ENCODE results near the gene FAAH.

DNA sequence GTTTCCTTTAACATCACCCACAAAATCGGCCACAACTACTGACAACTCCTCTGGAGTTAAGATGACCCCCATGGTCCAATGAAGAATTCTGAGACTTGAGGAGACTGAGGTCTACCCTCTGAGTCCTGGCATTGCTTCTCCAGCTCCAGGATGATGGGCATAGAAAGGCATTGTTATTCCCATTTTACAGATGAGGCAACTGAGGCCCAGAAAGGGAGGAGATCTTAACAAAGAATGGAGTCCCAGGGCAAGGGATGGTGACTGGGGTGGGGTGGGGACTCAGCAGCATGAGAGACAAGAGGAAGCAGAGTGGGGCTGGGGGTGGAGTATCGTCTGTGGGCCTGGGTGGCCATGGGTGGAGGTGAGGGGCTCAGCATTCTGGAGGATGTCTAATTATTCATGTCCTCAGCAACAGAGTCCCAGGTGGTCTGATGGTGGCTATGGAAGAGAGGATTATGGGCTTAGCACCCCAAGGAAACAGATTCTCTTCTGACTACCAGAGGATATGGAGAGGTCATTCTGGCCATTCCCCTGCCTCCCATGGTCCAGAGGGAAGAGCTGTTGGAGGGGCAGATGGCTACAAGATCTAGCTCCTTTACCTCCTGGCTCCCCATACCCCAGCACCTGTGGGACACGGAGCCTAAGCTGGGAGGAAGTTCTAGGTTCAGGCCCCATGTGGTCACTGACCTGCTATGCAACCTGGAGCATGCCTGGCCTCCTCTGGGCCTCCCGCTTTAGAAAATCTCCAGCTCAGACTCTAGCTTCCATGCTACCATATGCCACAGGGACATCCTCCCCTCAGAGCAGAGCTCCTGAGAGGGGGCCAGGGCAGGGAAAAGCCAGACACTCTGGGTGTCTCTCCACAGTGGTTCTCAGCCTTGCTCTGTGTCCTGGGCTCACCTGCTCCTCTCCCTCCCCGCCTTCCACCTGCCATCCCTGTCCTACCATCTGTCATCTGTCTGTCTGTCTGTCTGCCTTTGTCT lies 58.1 kb downstream of the FAAH start:
- no peak for TF ChIP-seq EZH2phosphoT487 (IDR thresholded peaks at IDR 0.05; ENCODE audit: low read depth)
- TF ChIP-seq, protein P1, sequence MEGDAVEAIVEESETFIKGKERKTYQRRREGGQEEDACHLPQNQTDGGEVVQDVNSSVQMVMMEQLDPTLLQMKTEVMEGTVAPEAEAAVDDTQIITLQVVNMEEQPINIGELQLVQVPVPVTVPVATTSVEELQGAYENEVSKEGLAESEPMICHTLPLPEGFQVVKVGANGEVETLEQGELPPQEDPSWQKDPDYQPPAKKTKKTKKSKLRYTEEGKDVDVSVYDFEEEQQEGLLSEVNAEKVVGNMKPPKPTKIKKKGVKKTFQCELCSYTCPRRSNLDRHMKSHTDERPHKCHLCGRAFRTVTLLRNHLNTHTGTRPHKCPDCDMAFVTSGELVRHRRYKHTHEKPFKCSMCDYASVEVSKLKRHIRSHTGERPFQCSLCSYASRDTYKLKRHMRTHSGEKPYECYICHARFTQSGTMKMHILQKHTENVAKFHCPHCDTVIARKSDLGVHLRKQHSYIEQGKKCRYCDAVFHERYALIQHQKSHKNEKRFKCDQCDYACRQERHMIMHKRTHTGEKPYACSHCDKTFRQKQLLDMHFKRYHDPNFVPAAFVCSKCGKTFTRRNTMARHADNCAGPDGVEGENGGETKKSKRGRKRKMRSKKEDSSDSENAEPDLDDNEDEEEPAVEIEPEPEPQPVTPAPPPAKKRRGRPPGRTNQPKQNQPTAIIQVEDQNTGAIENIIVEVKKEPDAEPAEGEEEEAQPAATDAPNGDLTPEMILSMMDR (IDR thresholded peaks at IDR 0.05; ENCODE audit: low read depth, low read length), result no peak
